A673 (cell line): ENCODE measurements around the gene PGAM2. TPM values are rescaled to one million over a fixed set of nuclear protein-coding genes. Genes with fewer than 3 reads are reported as not detected.

Experiments
- BruUV-seq: library from RNA; stranded (reverse); fragments of 400-500 nt; replicated peaks from 2 replicates; lab custom pipeline; 2021; lab: Mats Ljungman, UMichigan
- CTCF ChIA-PET: fragments of 300-600 bp; sonication (Branson Sonifier 250); formaldehyde crosslinking; loops from one replicate; lab custom pipeline; 2022; ENCODE audit warnings: antibody characterized with exemption; lab: Charles Lee
- POLR2A ChIA-PET: fragments of 300-600 bp; sonication (Branson Sonifier 250); formaldehyde crosslinking; loops from one replicate; lab custom pipeline; 2022; ENCODE audit warnings: antibody characterized with exemption; ENCODE audit not compliant: low non-redundant PET; lab: Charles Lee
- DNase-seq: peaks from one replicate; pipeline ENCODE4 v3.0.0-alpha.2; 2015; ENCODE audit warnings: low spot score
- H3K27ac ChIP-seq: fragments of 200-600 bp; sonication (generic); 2 replicates; pipeline ENCODE4 v1.5.1; 2016; ENCODE audit warnings: mixed run types, low read depth, mild to moderate bottlenecking, mixed read lengths, antibody characterized with exemption, low read length; ENCODE audit not compliant: poor library complexity, severe bottlenecking
- H3K27me3 ChIP-seq: fragments of 200-600 bp; sonication (generic); replicated peaks from 2 replicates; pipeline ENCODE4 v1.6.1; 2017; ENCODE audit warnings: mixed run types, low read depth, mild to moderate bottlenecking, mixed read lengths, antibody characterized with exemption, low read length; ENCODE audit not compliant: insufficient read depth, poor library complexity
- H3K36me3 ChIP-seq: fragments of 200-600 bp; sonication (generic); 2 replicates; pipeline ENCODE4 v1.6.1; 2016; ENCODE audit warnings: mixed run types, mild to moderate bottlenecking, mixed read lengths, antibody characterized with exemption, low read length; ENCODE audit not compliant: insufficient read depth, poor library complexity, severe bottlenecking
- H3K4me1 ChIP-seq: fragments of 200-600 bp; sonication (generic); 2 replicates; pipeline ENCODE4 v1.6.1; 2017; ENCODE audit warnings: mixed run types, mild to moderate bottlenecking, mixed read lengths, antibody characterized with exemption, low read length; ENCODE audit not compliant: insufficient read depth, poor library complexity, severe bottlenecking
- H3K4me3 ChIP-seq: fragments of 200-600 bp; sonication (generic); 2 replicates; pipeline ENCODE4 v1.5.1; 2016; ENCODE audit warnings: low read depth, mixed run types, mild to moderate bottlenecking, mixed read lengths, low read length; ENCODE audit not compliant: poor library complexity, severe bottlenecking
- H3K9me3 ChIP-seq: fragments of 200-600 bp; sonication (generic); 2 replicates; pipeline ENCODE4 v1.6.1; 2016; ENCODE audit warnings: mixed run types, low read depth, mild to moderate bottlenecking, mixed read lengths, antibody characterized with exemption, low read length; ENCODE audit not compliant: poor library complexity, severe bottlenecking
- EZH2 ChIP-seq: fragments of 200-600 bp; sonication (generic); IDR thresholded peaks from 2 replicates; pipeline ENCODE4 v1.6.1; 2017; ENCODE audit warnings: borderline replicate concordance, low read depth, mild to moderate bottlenecking, mixed read lengths, antibody characterized with exemption, low read length; ENCODE audit not compliant: poor library complexity, severe bottlenecking
- intact Hi-C: fragments of 100-400 bp; cut with micrococcal nuclease; formaldehyde crosslinking; loops from one replicate; pipeline ENCODE4 v1.10.0; 2022; ENCODE audit not compliant: unreplicated experiment
- total RNA-seq: library from RNA; stranded (reverse); gene quantifications from 2 replicates; pipeline ENCODE4 v1.2.3, GENCODE V29; 2021
- TF ChIP-seq, protein P1 (sequence below): fragments of 300-800, 200-600 bp; sonication (generic); conservative IDR thresholded peaks from 2 replicates; pipeline ENCODE4 v1.5.1; 2017; ENCODE audit warnings: low read depth, mild to moderate bottlenecking, antibody characterized with exemption, low read length, moderate library complexity, mixed read lengths

The PGAM2 gene
- total RNA-seq, 1 experiment from 2014 or later: not detected

DNA sequence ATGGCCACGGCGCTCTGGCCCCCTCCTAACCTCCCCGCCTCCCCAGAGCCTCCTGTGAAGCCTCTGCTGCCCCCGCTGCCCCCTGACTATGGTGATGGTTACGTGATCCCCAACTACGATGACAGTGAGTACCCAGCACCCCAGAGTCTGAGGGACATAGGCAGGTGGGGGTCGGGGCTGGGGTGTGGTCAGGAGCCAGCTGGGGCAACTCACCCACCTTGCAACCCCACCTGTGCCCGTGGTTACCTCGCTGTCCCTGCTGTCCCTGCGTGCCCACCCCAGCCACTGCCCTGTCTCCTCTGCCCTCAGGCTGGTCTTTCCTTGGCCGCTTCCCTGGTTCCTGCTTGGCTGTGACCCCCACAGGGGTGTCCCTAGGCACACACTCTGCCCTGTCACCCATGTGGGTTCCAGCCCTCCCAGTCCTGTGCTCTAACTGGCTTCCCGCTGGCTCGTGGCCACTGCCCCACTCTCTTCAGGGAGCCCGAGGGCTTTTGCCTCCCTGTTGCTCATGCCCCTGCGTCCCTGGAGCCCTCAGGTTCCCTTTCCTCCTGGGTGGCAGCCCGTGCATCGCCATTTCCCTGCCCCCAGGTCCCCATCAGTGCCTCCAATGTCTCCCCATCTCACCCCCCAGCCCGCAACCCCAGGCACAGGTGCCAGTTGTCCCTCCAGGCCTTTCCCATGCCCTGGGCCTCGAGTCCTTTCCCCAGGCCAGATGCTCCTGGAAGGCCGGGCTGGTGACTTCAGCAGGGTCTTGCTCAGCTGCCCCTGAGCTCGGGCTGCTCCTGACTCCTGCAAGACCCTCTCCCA, 42.8 kb upstream of the PGAM2 start:
- H3K4me3 ChIP-seq: no peak overlapping the region
- H3K27me3 ChIP-seq: no peaks in the 10 kb centered on the region
- no peaks in the 10 kb centered on the region for H3K9me3 ChIP-seq
- no peak for DNase-seq
- H3K36me3 ChIP-seq: no peaks in the 10 kb centered on the region
- peaks cover 9% of the 10 kb centered on the region for H3K4me1 ChIP-seq
- intact Hi-C loops: no loop called here
- ChIA-PET CTCF (no interaction called here), POLR2A (no interaction called here)
- no TSS peak for BruUV-seq
- no peak overlapping the region for H3K27ac ChIP-seq
- TF ChIP-seq, protein P1, sequence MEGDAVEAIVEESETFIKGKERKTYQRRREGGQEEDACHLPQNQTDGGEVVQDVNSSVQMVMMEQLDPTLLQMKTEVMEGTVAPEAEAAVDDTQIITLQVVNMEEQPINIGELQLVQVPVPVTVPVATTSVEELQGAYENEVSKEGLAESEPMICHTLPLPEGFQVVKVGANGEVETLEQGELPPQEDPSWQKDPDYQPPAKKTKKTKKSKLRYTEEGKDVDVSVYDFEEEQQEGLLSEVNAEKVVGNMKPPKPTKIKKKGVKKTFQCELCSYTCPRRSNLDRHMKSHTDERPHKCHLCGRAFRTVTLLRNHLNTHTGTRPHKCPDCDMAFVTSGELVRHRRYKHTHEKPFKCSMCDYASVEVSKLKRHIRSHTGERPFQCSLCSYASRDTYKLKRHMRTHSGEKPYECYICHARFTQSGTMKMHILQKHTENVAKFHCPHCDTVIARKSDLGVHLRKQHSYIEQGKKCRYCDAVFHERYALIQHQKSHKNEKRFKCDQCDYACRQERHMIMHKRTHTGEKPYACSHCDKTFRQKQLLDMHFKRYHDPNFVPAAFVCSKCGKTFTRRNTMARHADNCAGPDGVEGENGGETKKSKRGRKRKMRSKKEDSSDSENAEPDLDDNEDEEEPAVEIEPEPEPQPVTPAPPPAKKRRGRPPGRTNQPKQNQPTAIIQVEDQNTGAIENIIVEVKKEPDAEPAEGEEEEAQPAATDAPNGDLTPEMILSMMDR: no peak
- no peak for TF ChIP-seq EZH2

DNA sequence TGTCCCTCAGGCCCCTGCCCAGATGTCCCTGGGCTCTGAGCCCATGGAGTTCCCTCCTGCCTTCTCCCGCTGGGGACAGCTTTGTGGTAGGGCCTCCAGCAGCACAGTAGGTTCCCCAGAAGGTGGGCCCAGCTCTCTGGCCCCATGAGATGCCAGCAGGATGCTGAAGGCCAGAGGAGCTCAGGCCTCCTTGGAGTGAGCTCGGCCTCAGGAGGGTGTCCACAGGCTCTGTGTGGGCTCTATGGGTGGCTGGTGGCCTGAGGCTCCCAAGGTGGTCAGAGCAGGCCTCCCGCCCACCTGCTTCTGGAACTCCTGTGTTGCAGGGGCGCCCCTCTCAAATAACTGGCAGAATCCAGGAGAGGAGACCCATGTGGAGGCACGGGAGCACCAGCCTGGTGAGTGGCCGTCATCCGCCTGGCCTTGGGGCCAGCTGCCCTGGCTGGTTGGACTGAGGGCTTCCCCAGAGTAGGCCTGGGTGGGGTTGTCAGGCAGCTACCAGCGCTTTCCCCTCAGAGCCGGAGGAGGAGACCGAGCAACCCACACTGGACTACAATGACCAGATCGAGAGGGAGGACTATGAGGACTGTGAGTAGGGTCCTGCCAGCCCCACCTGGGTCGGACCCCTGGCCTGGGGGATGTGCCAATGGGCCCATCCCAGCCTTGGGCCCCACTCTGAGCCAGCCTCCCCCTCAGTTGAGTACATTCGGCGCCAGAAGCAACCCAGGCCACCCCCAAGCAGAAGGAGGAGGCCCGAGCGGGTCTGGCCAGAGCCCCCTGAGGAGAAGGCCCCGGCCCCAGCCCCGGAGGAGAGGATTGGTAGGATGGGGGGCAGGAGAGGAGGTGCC, 42.0 kb upstream of the PGAM2 start:
- Histone ChIP-seq H3K9me3 (no peaks in the 10 kb centered on the region), H3K4me3 (no peak overlapping the region), H3K27ac (no peak overlapping the region), H3K4me1 (peaks cover 9% of the 10 kb centered on the region), H3K27me3 (no peaks in the 10 kb centered on the region), H3K36me3 (no peaks in the 10 kb centered on the region)
- no peak for TF ChIP-seq EZH2
- TF ChIP-seq, protein P1: no peak
- CTCF ChIA-PET: no interaction called here
- BruUV-seq: no TSS peak
- DNase-seq: no peak
- POLR2A ChIA-PET: no interaction called here
- intact Hi-C loops: no loop called here

DNA sequence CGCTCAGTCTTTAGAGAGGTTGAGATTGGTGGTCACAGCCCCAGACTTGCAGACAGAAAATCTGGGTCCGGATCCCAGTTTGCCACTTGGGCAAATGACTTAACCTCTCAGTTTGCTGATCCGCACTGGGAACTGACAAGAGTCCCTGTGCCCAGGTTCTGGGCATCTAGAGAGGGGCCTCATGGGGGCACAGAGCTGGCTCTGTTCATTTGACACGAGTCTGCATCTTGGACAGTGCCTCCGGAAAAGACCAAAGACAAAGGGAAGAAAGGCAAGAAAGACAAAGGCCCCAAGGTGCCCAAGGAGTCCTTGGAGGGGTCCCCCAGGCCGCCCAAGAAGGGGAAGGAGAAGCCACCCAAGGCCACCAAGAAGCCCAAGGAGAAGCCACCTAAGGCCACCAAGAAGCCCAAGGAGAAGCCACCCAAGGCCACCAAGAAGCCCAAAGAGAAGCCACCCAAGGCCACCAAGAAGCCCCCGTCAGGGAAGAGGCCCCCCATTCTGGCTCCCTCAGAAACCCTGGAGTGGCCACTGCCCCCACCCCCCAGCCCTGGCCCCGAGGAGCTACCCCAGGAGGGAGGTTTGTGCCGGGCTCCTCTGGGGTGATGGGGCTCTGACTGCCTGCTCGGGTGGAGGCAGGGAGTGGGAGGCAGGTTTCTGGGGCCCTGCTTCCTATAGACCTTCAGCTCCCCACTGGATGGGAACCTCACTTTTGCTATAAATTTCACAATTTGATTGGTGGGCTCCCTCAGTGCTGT, 41.1 kb upstream of the PGAM2 start:
- no peak for DNase-seq
- BruUV-seq: no TSS peak
- Histone ChIP-seq H3K27me3 (no peaks in the 10 kb centered on the region), H3K9me3 (no peaks in the 10 kb centered on the region), H3K4me1 (peaks cover 9% of the 10 kb centered on the region), H3K36me3 (no peaks in the 10 kb centered on the region), H3K27ac (no peak overlapping the region), H3K4me3 (no peak overlapping the region)
- intact Hi-C loops: no loop called here
- CTCF ChIA-PET: no interaction called here
- POLR2A ChIA-PET: no interaction called here
- no peak for TF ChIP-seq EZH2
- TF ChIP-seq, protein P1: no peak
